HCEC 1CT (cell line): Measurements from ENCODE around the gene KLRK1.
"Not testable (repeated sequence)": the region's sequence is repeated elsewhere in the genome, so short reads cannot be mapped to it uniquely, and the experiment has no call there.

Experiments
- DNase-seq: peaks from one replicate; pipeline ENCODE4 v3.0.0-alpha.2; 2017

Gene KLRK1

GRCh38 chr12:10361622-10362021 lies 28.2 kb downstream of the KLRK1 start:
- no peak for DNase-seq

GRCh38 chr12:10361084-10361483 lies 28.8 kb downstream of the KLRK1 start:
- no peak for DNase-seq

GRCh38 chr12:10358969-10359368 lies 30.9 kb downstream of the KLRK1 start:
- DNase-seq: no peak

GRCh38 chr12:10358131-10358530 lies 31.7 kb downstream of the KLRK1 start:
- no peak for DNase-seq

GRCh38 chr12:10354502-10354901 lies 35.3 kb downstream of the KLRK1 start:
- DNase-seq: no peak

GRCh38 chr12:10354071-10354470 lies 35.8 kb downstream of the KLRK1 start:
- DNase-seq: no peak

GRCh38 chr12:10351457-10351856 lies 38.4 kb downstream of the KLRK1 start:
- DNase-seq: not testable (repeated sequence)

- peak; percentile 11 for DNase-seq
Measured at GRCh38 chr12:10341892-10342509, 47.8 kb downstream of the KLRK1 start.

- not testable (repeated sequence) for DNase-seq
Measured at GRCh38 chr12:10340946-10341345, 48.9 kb downstream of the KLRK1 start.

- DNase-seq: peak; percentile 57
Measured at GRCh38 chr12:10339053-10339840, 50.6 kb downstream of the KLRK1 start.

GRCh38 chr12:10338470-10338869 lies 51.4 kb downstream of the KLRK1 start:
- DNase-seq: not testable (repeated sequence)

- not testable (repeated sequence) for DNase-seq
Measured at GRCh38 chr12:10336196-10336595, 53.6 kb downstream of the KLRK1 start.

- DNase-seq: peak; percentile 64
Measured at GRCh38 chr12:10331642-10332239, 58.1 kb downstream of the KLRK1 start.

- not testable (repeated sequence) for DNase-seq
Measured at GRCh38 chr12:10328691-10329090, 61.1 kb downstream of the KLRK1 start.
